Stimulated activated CD4-positive, alpha-beta T cell treated with anti-CD3 and anti-CD28 coated beads, Interleukin-4, amount 100 ng/mL, for 1 hour (primary cell): ENCODE data around the gene TPRKB.
"Not testable (repeated sequence)": the region's sequence is repeated elsewhere in the genome, so short reads cannot be mapped to it uniquely, and the experiment has no call there.

ENCODE experiments used
- DNase-seq: peaks from one replicate; pipeline ENCODE4 v3.0.0-alpha.2; 2020

The TPRKB gene

DNA sequence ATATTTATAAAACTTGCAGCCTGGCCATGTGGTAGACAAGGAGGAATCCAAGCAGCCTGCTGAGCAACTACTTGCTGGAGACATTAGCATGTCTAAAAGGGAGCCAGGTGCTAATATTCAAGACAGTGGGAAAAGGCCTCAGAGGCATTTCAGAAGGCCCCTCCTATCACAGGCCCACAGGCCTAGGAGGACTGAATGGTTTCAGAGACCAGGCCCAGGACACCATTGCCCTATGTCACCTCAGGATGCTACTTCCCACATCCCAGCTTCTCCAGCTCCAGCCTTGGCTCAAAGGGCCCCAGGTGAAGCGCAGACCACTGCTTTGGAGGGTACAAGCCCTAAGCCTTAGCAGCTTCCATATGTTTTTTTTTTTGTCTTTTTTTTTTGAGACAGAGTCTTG, 39.0 kb downstream of the TPRKB start:
- DNase-seq: no peak

DNA sequence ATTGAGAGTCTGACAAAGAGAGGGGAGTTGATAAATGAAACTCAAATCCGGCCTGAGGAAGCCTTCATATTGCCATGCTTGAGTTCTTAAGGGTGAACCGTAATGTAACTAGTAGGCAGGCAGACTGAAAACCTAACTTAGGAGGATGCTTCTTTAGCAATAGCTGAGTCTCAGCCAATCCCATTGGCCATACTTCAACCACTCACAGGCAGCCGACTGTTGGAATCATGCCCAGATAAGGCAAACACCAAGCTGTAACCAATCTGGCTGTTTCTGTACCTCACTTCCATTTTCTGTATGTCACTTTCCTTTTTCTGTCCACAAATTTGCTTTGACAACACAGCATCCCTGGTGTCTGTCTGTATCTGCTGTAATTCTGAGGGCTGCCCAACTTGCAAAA, 39.5 kb downstream of the TPRKB start:
- no peak for DNase-seq

DNA sequence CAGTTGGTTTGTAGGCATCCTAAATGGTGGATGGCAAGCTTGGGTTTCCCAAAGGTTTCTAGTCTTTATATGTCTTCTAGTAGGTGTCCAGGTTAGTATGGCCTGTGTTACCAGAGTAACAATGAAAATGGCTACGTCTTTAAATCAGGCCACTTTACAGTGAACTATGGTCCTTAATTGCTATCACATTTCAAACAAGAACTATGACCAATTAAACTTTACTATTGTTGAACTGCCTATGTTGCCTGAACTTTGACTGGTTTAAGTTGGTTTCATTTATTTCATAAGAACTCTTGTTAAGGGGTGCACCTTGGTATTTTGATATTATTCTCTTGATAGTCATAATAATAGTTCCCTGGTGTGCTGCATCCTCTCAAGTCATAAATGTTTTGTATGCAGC, 40.2 kb downstream of the TPRKB start:
- DNase-seq: not testable (repeated sequence)

DNA sequence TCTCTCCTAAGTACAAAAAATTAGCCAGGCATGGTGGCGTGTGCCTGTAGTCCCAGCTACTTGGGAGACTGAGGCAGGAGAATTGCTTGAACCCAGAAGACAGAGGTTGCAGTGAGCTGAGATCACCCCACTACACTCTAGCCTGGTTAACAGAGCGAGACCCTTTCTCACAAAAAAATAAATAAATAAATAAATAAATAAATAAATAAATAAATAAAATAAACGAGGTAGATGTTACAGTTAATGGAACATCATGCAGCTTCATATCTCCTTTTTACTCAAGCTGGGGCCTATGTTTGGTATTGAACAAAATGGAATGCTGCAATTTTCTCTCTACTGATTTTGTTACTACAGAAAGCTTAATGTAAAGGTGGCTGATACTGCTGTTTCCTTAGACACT, 40.6 kb downstream of the TPRKB start:
- DNase-seq: not testable (repeated sequence)

DNA sequence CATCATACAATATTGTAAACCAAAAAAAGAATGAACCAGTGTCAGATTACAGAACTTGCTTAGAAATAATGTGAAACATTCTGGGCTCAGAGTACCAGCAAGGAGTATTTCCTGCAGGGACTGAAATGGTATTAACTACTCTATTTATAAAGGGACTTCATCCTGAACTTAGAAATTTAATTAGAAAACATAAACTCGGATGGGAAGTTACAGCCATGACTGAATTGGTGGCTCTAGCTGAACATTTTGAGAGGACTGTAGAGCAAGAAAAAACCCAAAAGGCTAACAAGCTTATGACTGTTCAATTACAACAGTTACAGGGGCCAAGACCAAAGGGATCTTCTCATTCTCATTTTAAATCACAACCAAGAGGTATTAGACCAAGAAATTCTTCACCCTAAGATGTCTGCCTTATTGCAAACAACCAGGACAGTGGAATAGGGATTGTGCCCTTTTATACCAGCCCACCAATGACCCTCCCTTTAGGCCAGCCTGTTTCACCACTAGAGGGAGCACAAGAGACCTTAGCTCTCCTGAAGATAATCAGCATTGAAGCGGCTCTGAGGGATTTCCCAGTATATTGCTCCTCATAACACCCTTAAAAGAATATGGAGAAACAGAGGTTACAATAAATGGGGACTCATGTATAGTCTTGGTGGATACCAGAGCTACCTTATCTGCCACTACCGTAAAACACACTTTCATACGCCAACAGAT, 46.6 kb downstream of the TPRKB start:
- DNase-seq: not testable (repeated sequence)

DNA sequence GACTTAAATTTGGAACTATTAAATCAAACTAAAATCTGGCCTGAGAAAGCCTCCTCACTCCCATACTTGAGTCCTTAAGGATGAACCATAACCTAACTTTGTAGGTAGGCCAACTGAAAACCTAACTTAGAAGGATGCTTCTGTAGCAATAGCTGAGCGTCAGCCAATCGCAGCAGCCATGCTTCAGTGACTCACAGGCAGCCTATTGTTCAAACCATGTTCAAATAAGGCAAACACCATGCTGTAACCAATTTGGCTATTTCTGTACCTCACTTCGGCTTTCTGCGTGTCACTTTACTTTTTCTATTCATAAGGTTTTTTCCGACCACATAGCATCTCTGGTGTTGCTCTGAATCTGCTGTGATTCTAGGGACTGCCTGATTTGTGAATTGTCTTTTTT, 48.7 kb downstream of the TPRKB start:
- not testable (repeated sequence) for DNase-seq

DNA sequence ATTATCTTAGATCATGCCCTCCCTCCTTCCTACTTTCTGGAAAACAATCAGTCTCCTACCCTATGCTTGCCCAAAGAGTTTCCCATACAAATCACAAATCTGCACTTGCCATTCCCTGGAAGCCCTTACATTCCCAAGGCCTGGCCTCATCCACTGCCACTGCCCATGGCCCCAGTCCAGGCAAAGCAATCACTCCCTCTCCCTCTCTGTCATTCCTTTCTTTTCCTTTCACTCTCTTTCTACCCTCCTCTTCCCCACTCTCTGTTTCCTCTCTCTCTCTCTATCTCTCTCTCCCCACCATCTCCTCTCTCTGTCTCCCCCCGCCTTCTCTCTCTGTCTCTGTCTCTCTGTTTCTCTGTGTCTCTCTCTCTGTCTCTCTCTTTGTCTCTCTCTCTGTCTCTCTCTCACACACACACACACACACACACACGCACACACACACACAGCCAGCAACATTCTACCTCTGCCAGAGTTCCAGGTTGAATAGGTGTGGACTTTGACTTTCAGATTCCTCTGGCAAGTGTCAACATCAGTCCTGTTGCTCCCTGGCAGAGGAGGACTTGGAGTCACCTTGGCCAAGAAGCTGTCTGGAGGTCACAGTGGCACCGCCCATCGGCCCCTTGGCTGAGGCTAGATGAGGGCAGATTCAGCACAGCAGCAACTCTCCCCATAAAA, 51.2 kb downstream of the TPRKB start:
- DNase-seq: no peak

DNA sequence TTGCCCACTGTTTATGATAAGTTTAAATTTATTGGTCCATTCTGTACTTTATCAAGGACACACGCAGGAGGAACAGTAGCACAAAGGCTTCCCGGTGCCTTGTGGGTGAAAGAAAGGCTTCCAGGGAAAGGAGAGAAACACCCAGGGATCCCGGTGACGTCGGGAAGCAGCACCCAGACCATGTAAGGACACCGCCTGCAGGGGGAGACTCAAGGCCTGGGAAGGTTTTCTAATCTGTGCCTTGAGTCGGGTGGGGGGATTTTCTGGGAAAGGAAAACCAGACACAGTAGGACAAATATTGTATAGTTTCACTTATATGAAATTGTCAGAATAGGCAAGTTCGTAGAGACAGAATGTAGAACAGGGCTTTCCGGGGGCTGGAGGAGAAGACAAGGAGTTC, 52.2 kb downstream of the TPRKB start:
- not testable (repeated sequence) for DNase-seq

DNA sequence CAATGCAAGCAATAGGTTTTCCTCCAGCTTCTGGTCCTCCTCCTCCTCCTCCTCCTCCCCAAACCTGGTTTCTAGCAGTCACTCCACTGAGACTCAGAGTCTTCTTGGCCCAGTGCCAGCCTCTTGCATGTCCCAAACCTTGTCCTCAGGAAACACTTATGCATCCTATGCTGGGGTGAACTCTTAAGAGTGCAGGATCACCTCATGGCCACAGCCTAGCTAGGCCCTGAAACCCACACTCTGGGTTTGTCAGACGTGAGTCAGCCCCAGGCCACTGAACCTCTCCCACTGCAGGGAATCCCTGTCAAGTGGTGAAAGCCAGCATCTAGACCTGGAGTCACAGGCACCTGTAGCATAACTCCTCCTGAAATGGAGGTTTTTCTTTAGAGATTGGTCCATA, 52.8 kb downstream of the TPRKB start:
- DNase-seq: not testable (repeated sequence)

DNA sequence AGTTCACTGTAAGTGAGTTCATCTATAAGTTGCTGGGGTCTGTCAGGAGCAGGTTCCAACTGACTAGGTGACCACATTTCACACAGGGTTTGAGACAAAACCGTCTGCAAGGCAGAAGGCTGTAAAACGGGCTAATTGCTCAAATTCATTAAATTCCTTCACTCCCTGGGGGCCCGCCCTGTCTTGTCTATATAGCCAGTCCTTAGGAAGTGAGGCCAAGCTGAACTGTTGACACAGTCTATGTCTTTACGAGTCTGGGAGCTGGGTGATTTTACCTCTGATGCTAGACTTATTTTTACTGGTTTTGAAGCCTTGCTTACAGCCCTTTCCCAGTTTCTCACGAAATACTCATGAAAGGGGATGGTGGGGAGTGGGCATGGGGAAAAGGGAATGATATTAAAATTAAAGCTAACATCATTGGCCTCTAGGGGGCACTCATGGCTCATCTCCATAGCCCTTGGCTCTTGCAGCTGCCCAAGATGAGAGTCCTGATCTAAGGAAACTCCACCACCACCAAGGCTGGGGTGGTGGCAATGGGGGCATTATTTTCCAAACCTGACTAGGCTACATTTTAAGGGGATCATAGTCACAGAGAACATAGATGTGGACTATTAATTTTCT, 57.1 kb downstream of the TPRKB start:
- not testable (repeated sequence) for DNase-seq
